Measurements from ENCODE around the gene MRPL22.

The MRPL22 gene

DNA sequence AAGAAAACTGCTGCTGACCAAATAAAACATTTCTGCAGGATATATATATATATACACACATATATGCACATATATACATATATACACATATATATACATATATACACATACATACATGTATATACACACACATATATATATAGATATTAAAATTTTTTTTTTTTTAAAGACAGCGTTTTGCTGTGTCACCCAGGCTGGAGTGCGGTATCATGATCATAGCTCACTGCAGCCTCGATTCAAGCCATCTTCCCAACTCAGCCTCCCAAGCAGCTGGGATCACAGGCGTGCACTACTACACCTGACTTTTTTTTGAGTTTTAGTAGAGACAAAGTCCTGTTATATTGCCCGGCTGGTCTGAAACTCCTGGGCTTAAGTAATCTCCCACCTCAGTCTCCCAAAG lies 2.7 kb downstream of the MRPL22 start:
- H3K27me3 ChIP-seq (ENCODE audit: control insufficient read depth in 1 of 2, insufficient read depth in 2 of 2, low read length in 2 of 2) = no peaks in the 10 kb centered on the region
- no peaks in the 10 kb centered on the region for H3K9me3 ChIP-seq (ENCODE audit: control insufficient read depth in 2 of 2, low read length in 2 of 2)
- peaks cover 0 to 3% of the 10 kb centered on the region in 2 donors for H3K36me3 ChIP-seq (ENCODE audit: control insufficient read depth in 2 of 2, insufficient read depth in 2 of 2, low read length in 2 of 2)
- no peak overlapping the region for H3K9ac ChIP-seq (ENCODE audit: low read length in 2 of 2)
- no peak overlapping the region for H3K4me3 ChIP-seq (ENCODE audit: low read length in 2 of 2)
- no peak overlapping the region for H3K27ac ChIP-seq (ENCODE audit: low read length)
- H3K4me1 ChIP-seq (ENCODE audit: control insufficient read depth, insufficient read depth, low read length) = peaks cover 9% of the 10 kb centered on the region

DNA sequence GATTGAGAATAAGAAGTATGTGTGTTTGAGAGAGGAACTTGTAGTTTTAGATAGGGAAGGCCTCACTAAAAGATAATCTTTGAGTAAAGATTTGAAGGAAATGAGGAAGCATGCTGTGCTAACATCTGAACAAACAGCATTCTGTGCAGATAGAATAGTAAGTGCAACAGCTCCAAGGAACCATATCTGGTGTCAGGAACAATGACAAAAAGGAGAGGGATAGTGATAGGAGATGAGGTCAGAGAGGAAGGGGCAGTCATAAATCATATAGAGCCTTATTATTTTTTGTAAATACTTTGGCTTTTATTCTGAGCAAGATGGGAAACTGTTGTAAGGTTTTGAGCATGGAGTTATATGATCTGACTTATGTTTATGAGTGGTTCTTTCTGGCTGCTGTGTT lies 3.8 kb downstream of the MRPL22 start:
- Histone ChIP-seq H3K27ac (ENCODE audit: low read length) (no peak overlapping the region), H3K27me3 (ENCODE audit: control insufficient read depth in 1 of 2, insufficient read depth in 2 of 2, low read length in 2 of 2) (no peaks in the 10 kb centered on the region), H3K4me1 (ENCODE audit: control insufficient read depth, insufficient read depth, low read length) (peaks cover 9% of the 10 kb centered on the region), H3K9me3 (ENCODE audit: control insufficient read depth in 2 of 2, low read length in 2 of 2) (no peaks in the 10 kb centered on the region), H3K4me3 (ENCODE audit: low read length in 2 of 2) (no peak overlapping the region), H3K36me3 (ENCODE audit: control insufficient read depth in 2 of 2, insufficient read depth in 2 of 2, low read length in 2 of 2) (peaks cover 0 to 3% of the 10 kb centered on the region in 2 donors), H3K9ac (ENCODE audit: low read length in 2 of 2) (no peak overlapping the region)

DNA sequence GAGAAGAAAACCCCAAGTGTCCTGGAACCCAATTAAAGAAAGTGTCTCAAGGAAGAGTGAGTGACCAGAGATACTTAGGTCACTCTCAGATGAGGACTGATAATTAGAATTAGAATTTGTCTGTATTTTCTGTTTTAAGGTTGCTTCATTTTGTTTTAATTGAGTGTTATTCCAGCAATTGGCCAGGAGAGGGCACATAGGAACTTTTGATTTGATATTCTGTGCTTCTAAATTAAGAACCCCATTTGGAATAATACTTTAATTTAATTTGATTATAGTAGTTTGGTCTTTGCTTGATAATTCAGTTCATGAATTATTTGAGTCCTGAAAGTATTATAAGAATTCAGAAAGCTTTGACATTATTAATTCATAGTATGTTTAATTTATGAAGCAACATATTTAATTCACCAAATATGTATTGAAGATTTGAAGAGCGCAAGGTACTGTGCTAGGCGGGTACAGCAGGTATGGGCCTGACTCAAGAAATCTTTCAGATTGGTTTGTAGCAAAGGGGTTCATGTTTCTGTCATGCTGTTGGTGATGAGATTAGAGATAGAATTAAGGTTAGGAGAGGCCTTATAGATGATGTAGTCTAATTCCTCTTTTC lies 4.9 kb downstream of the MRPL22 start:
- H3K27ac ChIP-seq (ENCODE audit: low read length) = no peak overlapping the region
- peaks cover 6% of the 10 kb centered on the region for H3K4me1 ChIP-seq (ENCODE audit: control insufficient read depth, insufficient read depth, low read length)
- no peak overlapping the region for H3K4me3 ChIP-seq (ENCODE audit: low read length in 2 of 2)
- H3K9me3 ChIP-seq (ENCODE audit: control insufficient read depth in 2 of 2, low read length in 2 of 2) = no peaks in the 10 kb centered on the region
- no peaks in the 10 kb centered on the region for H3K27me3 ChIP-seq (ENCODE audit: control insufficient read depth in 1 of 2, insufficient read depth in 2 of 2, low read length in 2 of 2)
- H3K36me3 ChIP-seq (ENCODE audit: control insufficient read depth in 2 of 2, insufficient read depth in 2 of 2, low read length in 2 of 2) = peaks cover 0 to 3% of the 10 kb centered on the region in 2 donors
- no peak overlapping the region for H3K9ac ChIP-seq (ENCODE audit: low read length in 2 of 2)

DNA sequence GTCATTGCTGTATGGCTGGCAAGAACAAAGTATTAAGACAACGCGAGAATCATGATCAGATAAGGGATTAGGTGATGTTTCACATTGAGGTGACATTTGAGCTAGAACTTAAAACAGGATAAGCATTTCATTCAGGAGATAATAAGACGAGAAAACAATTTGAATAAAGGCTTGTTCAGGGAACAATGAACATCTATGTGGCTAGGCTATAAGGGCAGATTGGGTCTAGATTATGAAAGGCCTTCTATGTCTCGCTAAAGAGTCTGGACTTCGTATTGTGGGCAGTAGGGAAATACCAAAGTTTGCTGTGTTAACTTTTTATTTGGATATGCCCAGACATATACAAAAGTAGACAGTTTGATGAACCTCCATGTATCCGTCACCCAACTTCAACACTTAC lies 6.9 kb downstream of the MRPL22 start:
- Histone ChIP-seq H3K27me3 (ENCODE audit: control insufficient read depth in 1 of 2, insufficient read depth in 2 of 2, low read length in 2 of 2) (no peaks in the 10 kb centered on the region), H3K9ac (ENCODE audit: low read length in 2 of 2) (no peak overlapping the region), H3K4me1 (ENCODE audit: control insufficient read depth, insufficient read depth, low read length) (no peaks in the 10 kb centered on the region), H3K27ac (ENCODE audit: low read length) (no peak overlapping the region), H3K4me3 (ENCODE audit: low read length in 2 of 2) (no peak overlapping the region), H3K9me3 (ENCODE audit: control insufficient read depth in 2 of 2, low read length in 2 of 2) (no peaks in the 10 kb centered on the region), H3K36me3 (ENCODE audit: control insufficient read depth in 2 of 2, insufficient read depth in 2 of 2, low read length in 2 of 2) (peaks cover 0 to 3% of the 10 kb centered on the region in 2 donors)

DNA sequence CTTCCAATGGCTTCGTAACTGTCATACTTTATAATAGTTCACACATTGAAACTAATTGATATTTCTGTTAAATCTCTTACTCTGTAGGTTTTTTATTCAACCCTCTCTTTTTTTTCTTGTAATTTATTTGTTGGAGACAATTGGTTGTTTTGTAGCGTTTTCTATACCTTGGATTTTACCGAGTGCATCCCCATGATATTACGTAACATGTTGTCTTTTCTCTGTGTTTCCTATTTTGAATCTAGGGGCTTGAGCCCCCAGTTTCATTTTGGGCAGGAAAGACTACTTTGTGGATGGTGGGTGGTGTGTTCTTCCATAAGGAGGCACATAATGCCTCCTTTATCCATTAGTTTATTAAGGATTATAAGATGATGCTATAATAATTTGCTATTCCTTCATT lies 7.4 kb downstream of the MRPL22 start:
- no peaks in the 10 kb centered on the region for H3K9me3 ChIP-seq (ENCODE audit: control insufficient read depth in 2 of 2, low read length in 2 of 2)
- no peak overlapping the region for H3K27ac ChIP-seq (ENCODE audit: low read length)
- H3K36me3 ChIP-seq (ENCODE audit: control insufficient read depth in 2 of 2, insufficient read depth in 2 of 2, low read length in 2 of 2) = peaks cover 0 to 3% of the 10 kb centered on the region in 2 donors
- H3K27me3 ChIP-seq (ENCODE audit: control insufficient read depth in 1 of 2, insufficient read depth in 2 of 2, low read length in 2 of 2) = no peaks in the 10 kb centered on the region
- no peak overlapping the region for H3K4me3 ChIP-seq (ENCODE audit: low read length in 2 of 2)
- H3K4me1 ChIP-seq (ENCODE audit: control insufficient read depth, insufficient read depth, low read length) = no peaks in the 10 kb centered on the region
- no peak overlapping the region for H3K9ac ChIP-seq (ENCODE audit: low read length in 2 of 2)

DNA sequence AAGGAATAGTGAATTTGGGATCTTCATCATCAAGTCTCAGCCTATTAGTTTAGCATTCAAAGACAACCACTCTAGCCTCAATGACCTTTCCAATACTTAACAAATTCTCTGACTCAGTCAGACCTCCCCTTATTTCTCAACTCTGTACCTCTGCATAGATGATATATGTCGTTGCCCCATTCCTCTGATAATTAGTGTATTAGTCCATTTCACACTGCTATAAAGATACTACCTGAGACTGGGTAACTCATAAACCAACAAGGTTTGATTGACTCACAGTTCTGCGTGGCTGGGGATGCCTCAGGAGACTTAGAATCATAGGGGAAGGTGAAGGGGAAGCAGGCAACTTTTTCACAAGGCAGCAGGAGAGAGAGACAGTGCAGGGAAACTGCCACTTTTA lies 8.9 kb downstream of the MRPL22 start:
- H3K9me3 ChIP-seq (ENCODE audit: control insufficient read depth in 2 of 2, low read length in 2 of 2) = no peaks in the 10 kb centered on the region
- H3K4me3 ChIP-seq (ENCODE audit: low read length in 2 of 2) = no peak overlapping the region
- H3K4me1 ChIP-seq (ENCODE audit: control insufficient read depth, insufficient read depth, low read length) = no peaks in the 10 kb centered on the region
- no peak overlapping the region for H3K27ac ChIP-seq (ENCODE audit: low read length)
- no peaks in the 10 kb centered on the region for H3K27me3 ChIP-seq (ENCODE audit: control insufficient read depth in 1 of 2, insufficient read depth in 2 of 2, low read length in 2 of 2)
- H3K36me3 ChIP-seq (ENCODE audit: control insufficient read depth in 2 of 2, insufficient read depth in 2 of 2, low read length in 2 of 2) = peaks cover 0 to 3% of the 10 kb centered on the region in 2 donors
- H3K9ac ChIP-seq (ENCODE audit: low read length in 2 of 2) = no peak overlapping the region

DNA sequence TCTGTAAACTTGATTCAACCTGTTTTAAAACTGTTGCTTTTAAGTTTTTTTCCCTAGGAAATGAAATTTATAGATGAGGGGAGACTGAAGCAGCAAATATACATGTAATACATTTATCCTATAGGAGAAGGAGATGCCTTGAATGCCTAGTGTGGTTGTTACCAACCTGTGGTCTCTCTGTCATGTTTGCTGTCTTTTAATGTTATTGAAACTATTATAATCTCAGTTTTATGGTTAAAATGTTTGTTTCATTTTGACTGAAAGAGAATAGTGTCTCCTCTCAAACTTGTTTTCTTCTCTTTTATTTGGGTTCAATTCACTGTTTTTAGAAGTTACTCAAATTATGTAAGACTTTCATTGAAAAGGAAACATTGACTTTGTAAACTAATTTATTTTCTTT lies 15.8 kb downstream of the MRPL22 start:
- no peaks in the 10 kb centered on the region for H3K27me3 ChIP-seq (ENCODE audit: control insufficient read depth in 1 of 2, insufficient read depth in 2 of 2, low read length in 2 of 2)
- H3K4me3 ChIP-seq (ENCODE audit: low read length in 2 of 2) = no peak overlapping the region
- H3K9me3 ChIP-seq (ENCODE audit: control insufficient read depth in 2 of 2, low read length in 2 of 2) = no peaks in the 10 kb centered on the region
- H3K27ac ChIP-seq (ENCODE audit: low read length) = no peak overlapping the region
- no peak overlapping the region for H3K9ac ChIP-seq (ENCODE audit: low read length in 2 of 2)
- peaks cover 23 to 27% of the 10 kb centered on the region in 2 donors for H3K36me3 ChIP-seq (ENCODE audit: control insufficient read depth in 2 of 2, insufficient read depth in 2 of 2, low read length in 2 of 2)
- no peaks in the 10 kb centered on the region for H3K4me1 ChIP-seq (ENCODE audit: control insufficient read depth, insufficient read depth, low read length)

DNA sequence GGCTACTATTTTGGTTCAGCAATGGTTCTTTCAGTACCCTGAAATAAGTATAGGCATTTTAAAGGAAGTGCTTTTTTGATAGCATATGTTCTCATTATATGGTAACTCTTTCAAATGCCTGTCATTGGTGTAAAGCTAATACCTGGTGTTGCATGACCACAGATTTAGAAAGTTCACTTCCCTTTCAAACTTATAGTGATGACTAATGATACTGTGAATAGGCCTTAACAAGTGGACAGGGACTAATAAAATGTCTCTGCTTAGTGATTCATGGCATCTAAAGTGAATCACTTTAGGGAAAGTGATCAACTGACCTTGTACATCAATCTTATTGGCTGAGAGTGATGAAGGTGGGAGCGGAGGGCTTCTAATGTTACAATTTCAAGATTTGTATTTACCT lies 21.6 kb downstream of the MRPL22 start:
- Histone ChIP-seq H3K9me3 (ENCODE audit: control insufficient read depth in 2 of 2, low read length in 2 of 2) (no peaks in the 10 kb centered on the region), H3K9ac (ENCODE audit: low read length in 2 of 2) (no peak overlapping the region), H3K4me3 (ENCODE audit: low read length in 2 of 2) (no peak overlapping the region), H3K27me3 (ENCODE audit: control insufficient read depth in 1 of 2, insufficient read depth in 2 of 2, low read length in 2 of 2) (no peaks in the 10 kb centered on the region), H3K27ac (ENCODE audit: low read length) (no peak overlapping the region), H3K4me1 (ENCODE audit: control insufficient read depth, insufficient read depth, low read length) (no peaks in the 10 kb centered on the region), H3K36me3 (ENCODE audit: control insufficient read depth in 2 of 2, insufficient read depth in 2 of 2, low read length in 2 of 2) (peaks cover 30 to 39% of the 10 kb centered on the region in 2 donors)

DNA sequence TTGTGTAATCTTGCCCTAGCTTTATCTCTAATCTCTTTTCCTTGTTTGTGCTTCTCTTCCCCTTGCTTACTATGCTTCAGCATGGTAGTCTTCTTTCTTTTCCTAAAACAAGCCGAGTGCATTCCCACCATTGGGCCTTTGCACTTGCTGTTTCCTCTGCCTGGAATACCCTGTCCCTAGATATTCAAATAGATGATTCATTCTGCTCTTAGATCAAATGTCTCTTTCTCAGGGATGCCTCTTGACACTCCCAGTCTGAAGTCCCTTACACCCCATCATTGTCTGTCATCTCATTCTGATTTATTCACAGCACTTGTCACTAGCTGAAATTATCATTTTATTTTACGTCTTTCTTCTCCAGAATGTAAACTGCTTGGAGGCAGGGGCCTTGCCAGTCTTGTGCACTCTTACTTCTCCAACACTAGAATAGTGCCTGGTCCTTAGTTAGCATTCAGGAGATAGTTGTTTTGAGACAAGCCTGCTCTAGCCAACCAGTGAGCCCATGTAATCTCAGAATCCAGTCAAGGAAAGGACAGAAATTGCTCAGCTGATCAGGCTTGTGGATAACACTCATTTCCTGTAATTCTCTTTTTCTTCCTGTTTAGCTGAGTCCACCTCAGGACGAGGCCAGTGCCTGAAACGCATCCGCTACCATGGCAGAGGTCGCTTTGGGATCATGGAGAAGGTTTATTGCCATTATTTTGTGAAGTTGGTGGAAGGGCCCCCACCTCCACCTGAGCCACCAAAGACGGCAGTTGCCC lies 25.4 kb downstream of the MRPL22 start:
- Histone ChIP-seq H3K4me3 (ENCODE audit: low read length in 2 of 2) (no peak overlapping the region), H3K9me3 (ENCODE audit: control insufficient read depth in 2 of 2, low read length in 2 of 2) (no peaks in the 10 kb centered on the region), H3K4me1 (ENCODE audit: control insufficient read depth, insufficient read depth, low read length) (no peaks in the 10 kb centered on the region), H3K36me3 (ENCODE audit: control insufficient read depth in 2 of 2, insufficient read depth in 2 of 2, low read length in 2 of 2) (peaks cover 19 to 20% of the 10 kb centered on the region in 2 donors), H3K27me3 (ENCODE audit: control insufficient read depth in 1 of 2, insufficient read depth in 2 of 2, low read length in 2 of 2) (no peaks in the 10 kb centered on the region), H3K9ac (ENCODE audit: low read length in 2 of 2) (no peak overlapping the region), H3K27ac (ENCODE audit: low read length) (no peak overlapping the region)

DNA sequence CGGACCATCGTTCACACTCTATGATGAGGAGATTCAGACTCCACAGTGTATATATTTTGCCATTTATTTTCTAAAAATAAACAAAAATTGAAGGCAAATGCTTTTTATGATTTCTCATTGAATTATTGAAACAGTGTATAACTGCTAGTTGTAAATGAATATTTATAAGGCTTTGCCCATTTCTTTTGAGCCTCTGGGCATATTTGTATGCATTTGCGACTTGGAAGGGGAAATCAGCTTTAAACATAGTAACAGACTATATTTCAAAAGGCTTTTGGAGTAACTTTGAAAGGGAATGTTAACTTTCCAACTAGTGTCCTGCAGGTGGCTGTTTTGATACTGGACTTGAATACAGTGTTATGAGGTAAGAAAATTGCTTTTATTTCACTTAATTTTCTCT lies 26.0 kb downstream of the MRPL22 start:
- H3K36me3 ChIP-seq (ENCODE audit: control insufficient read depth in 2 of 2, insufficient read depth in 2 of 2, low read length in 2 of 2) = peaks cover 15 to 16% of the 10 kb centered on the region in 2 donors
- H3K4me1 ChIP-seq (ENCODE audit: control insufficient read depth, insufficient read depth, low read length) = no peaks in the 10 kb centered on the region
- H3K4me3 ChIP-seq (ENCODE audit: low read length in 2 of 2) = no peak overlapping the region
- H3K9me3 ChIP-seq (ENCODE audit: control insufficient read depth in 2 of 2, low read length in 2 of 2) = no peaks in the 10 kb centered on the region
- no peak overlapping the region for H3K9ac ChIP-seq (ENCODE audit: low read length in 2 of 2)
- H3K27ac ChIP-seq (ENCODE audit: low read length) = no peak overlapping the region
- no peaks in the 10 kb centered on the region for H3K27me3 ChIP-seq (ENCODE audit: control insufficient read depth in 1 of 2, insufficient read depth in 2 of 2, low read length in 2 of 2)

DNA sequence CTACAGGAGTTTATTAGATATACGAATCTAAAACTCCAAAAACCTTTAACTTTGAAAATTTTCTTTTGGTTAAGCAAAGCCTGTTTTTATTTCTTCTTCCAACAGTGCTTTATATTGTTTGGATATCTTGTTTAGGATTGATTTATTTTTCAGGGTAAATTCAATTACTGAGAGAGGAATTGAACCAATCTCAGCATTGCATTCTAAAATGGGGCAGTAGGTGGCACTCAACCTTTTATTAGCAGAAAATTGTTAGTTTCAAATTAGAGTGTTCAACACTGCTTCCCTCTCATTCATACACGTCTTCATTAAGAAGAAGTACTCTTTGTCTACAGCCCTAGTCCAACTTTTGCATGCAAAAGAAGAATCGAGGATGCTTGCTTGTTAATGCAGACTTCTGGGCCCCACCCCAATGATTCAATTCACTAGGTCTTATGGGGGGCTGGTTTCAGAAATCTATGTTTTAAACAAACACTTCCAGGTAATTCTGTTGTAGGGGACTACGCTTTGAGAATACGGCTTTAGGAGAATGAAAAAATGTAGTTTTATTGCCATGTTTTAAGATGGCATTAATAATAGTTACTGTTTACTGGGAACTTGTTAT lies 26.6 kb downstream of the MRPL22 start:
- no peak overlapping the region for H3K9ac ChIP-seq (ENCODE audit: low read length in 2 of 2)
- no peaks in the 10 kb centered on the region for H3K9me3 ChIP-seq (ENCODE audit: control insufficient read depth in 2 of 2, low read length in 2 of 2)
- H3K27ac ChIP-seq (ENCODE audit: low read length) = no peak overlapping the region
- no peaks in the 10 kb centered on the region for H3K27me3 ChIP-seq (ENCODE audit: control insufficient read depth in 1 of 2, insufficient read depth in 2 of 2, low read length in 2 of 2)
- no peak overlapping the region for H3K4me3 ChIP-seq (ENCODE audit: low read length in 2 of 2)
- no peaks in the 10 kb centered on the region for H3K4me1 ChIP-seq (ENCODE audit: control insufficient read depth, insufficient read depth, low read length)
- peaks cover 11 to 12% of the 10 kb centered on the region in 2 donors for H3K36me3 ChIP-seq (ENCODE audit: control insufficient read depth in 2 of 2, insufficient read depth in 2 of 2, low read length in 2 of 2)
